KOPT-K1 (cell line): ENCODE data around the gene KLC1.
A peak's percentile ranks its signal among the peaks of the same experiment; 100 is the strongest.

ENCODE experiments used
- H3K27ac ChIP-seq: fragments of 200-600 bp; sonication (generic); 2 replicates; pipeline ENCODE4 v1.5.1; 2016; ENCODE audit warnings: antibody characterized with exemption, mild to moderate bottlenecking, low read depth, low read length; ENCODE audit not compliant: poor library complexity, severe bottlenecking
- H3K36me3 ChIP-seq: fragments of 200-600 bp; sonication (generic); 2 replicates; pipeline ENCODE4 v1.5.1; 2017; ENCODE audit warnings: antibody characterized with exemption, mild to moderate bottlenecking, low read length, moderate library complexity; ENCODE audit not compliant: insufficient read depth
- H3K9me3 ChIP-seq: fragments of 200-600 bp; sonication (generic); 2 replicates; pipeline ENCODE4 v1.5.1; 2017; ENCODE audit warnings: antibody characterized with exemption, low read length, mild to moderate bottlenecking; ENCODE audit not compliant: insufficient read depth, poor library complexity, severe bottlenecking

The KLC1 gene

GRCh38 chr14:103739793-103740501 is 110.9 kb downstream of the KLC1 start:
- Histone ChIP-seq H3K9me3 (no peaks in the 10 kb centered on the region), H3K27ac (no peak overlapping the region)

GRCh38 chr14:103740991-103741689 is 112.1 kb downstream of the KLC1 start:
- H3K36me3 ChIP-seq: no peaks in the 10 kb centered on the region
- H3K27ac ChIP-seq: no peak overlapping the region
- H3K9me3 ChIP-seq: no peaks in the 10 kb centered on the region

More at GRCh38 chr14:103739793-103740501, 110.9 kb downstream of the KLC1 start:
- peaks cover 5% of the 10 kb centered on the region; the same call in 1 of the 2 replicates for H3K36me3 ChIP-seq

GRCh38 chr14:103741876-103742275 is 112.9 kb downstream of the KLC1 start:
- H3K27ac ChIP-seq: no peak overlapping the region
- no peaks in the 10 kb centered on the region for H3K9me3 ChIP-seq
- H3K36me3 ChIP-seq: no peaks in the 10 kb centered on the region

- Histone ChIP-seq H3K36me3 (no peaks in the 10 kb centered on the region), H3K9me3 (no peaks in the 10 kb centered on the region)
Measured at GRCh38 chr14:103742499-103743255, 113.7 kb downstream of the KLC1 start.

GRCh38 chr14:103743691-103744090 is 114.7 kb downstream of the KLC1 start:
- Histone ChIP-seq H3K9me3 (no peaks in the 10 kb centered on the region), H3K36me3 (no peaks in the 10 kb centered on the region), H3K27ac (no peak overlapping the region)

More at GRCh38 chr14:103742499-103743255, 113.7 kb downstream of the KLC1 start:
- no peak overlapping the region for H3K27ac ChIP-seq

- H3K36me3 ChIP-seq: no peaks in the 10 kb centered on the region
- no peaks in the 10 kb centered on the region for H3K9me3 ChIP-seq
- H3K27ac ChIP-seq: no peak overlapping the region
Measured at GRCh38 chr14:103744621-103745395, 115.8 kb downstream of the KLC1 start.

- Histone ChIP-seq H3K27ac (no peak overlapping the region), H3K36me3 (no peaks in the 10 kb centered on the region)
Measured at GRCh38 chr14:103745424-103745823, 116.4 kb downstream of the KLC1 start.

GRCh38 chr14:103746701-103747100 is 117.7 kb downstream of the KLC1 start:
- Histone ChIP-seq H3K36me3 (no peaks in the 10 kb centered on the region), H3K27ac (peak overlapping the region; percentile 79), H3K9me3 (no peaks in the 10 kb centered on the region)

More at GRCh38 chr14:103745424-103745823, 116.4 kb downstream of the KLC1 start:
- H3K9me3 ChIP-seq: no peaks in the 10 kb centered on the region

- H3K9me3 ChIP-seq: no peaks in the 10 kb centered on the region
- peak overlapping the region; percentile 79 for H3K27ac ChIP-seq
- no peaks in the 10 kb centered on the region for H3K36me3 ChIP-seq
Measured at GRCh38 chr14:103748534-103748857, 119.5 kb downstream of the KLC1 start.

- H3K36me3 ChIP-seq: no peaks in the 10 kb centered on the region
- peak overlapping the region; percentile 79 for H3K27ac ChIP-seq
- H3K9me3 ChIP-seq: no peaks in the 10 kb centered on the region
Measured at GRCh38 chr14:103749452-103749851, 120.4 kb downstream of the KLC1 start.

GRCh38 chr14:103749860-103750259 is 120.8 kb downstream of the KLC1 start:
- Histone ChIP-seq H3K9me3 (no peaks in the 10 kb centered on the region), H3K36me3 (no peaks in the 10 kb centered on the region), H3K27ac (peak overlapping the region; percentile 79)
